Stimulated activated CD8-positive, alpha-beta memory T cell treated with anti-CD3 and anti-CD28 coated beads, Interleukin-4, amount 100 ng/mL, for 1 hour (primary cell): ENCODE data around the gene VIPR2.
"Not testable (repeated sequence)": the region's sequence is repeated elsewhere in the genome, so short reads cannot be mapped to it uniquely, and the experiment has no call there.

Experiments used
- DNase-seq, 2 donors: peaks; one replicate each; pipeline ENCODE4 v3.0.0-alpha.2; 2020; ENCODE audit warnings: low read depth in 2 of 2, low spot score in 1 of 2

Gene VIPR2

GRCh38 chr7:159144758-159145489 lies at the start of gene VIPR2:
Gene VIPR2, minus strand, starts transcription at chr7:159144867. Its CDS starts 96 bp downstream, at chr7:159144771.
- no peak for DNase-seq

DNA sequence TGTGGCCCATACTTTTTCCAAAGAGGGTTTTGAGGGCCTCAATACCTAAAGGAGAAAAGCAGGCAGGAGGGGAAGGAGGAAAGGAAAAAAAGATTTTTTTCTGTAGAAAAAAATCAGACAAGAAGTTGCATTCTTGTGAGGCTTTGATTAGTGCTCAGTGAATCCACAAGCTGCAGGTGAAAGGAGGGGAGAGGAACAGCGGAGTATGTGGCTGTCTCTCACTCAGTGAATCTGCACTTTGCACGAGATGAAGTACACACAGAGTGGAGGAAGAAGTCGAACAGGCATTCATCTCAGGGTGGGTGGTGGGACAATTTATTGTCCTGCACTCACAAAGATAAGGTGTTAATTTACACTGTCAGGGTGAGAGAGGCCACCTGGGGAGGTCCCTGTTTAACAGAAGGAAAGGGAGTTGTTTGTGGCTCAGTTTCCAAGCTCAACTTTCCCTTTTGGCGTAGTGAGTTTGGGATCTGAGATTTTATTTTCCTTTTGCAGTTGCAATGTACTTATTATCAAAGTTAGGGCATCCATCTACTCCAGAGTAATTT lies 49.0 kb upstream of the VIPR2 start:
- DNase-seq, result no peak

DNA sequence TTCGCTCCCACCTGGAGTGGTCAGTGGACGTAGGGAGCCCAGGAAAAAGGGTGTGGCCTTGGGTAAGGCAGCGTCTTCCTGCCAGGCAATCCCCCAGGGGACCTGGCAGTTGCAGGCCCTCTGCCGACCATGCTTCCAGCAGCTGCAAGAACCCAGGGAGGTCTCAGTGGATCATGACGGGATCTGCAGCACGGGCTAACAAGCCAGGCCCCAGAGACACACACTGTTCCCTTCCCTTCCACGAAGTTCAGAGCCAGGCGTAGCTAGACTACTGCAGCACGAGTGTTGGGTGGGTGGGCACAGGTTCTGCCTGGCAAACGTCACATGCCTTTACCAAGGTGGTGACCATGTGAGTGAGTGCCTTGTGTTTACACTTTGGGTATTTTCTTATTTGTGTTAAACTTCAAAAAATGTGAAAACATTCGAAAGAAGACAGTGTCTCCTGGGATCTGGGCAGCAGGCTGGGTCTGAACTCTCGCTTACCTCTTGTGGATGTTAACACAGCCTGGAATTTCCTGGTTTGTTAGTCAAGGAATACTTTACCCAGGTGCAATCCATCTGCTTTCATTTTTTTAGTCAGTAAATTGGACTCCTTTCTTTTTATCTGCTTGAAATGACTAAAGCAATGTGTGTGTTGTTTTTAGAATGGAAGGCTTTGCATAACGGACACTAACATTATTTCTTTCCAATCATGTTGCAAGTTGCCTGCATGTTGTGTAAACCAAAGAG lies 48.2 kb upstream of the VIPR2 start:
- no peak for DNase-seq

GRCh38 chr7:159192013-159192412 lies 47.3 kb upstream of the VIPR2 start:
- DNase-seq, result no peak

DNA sequence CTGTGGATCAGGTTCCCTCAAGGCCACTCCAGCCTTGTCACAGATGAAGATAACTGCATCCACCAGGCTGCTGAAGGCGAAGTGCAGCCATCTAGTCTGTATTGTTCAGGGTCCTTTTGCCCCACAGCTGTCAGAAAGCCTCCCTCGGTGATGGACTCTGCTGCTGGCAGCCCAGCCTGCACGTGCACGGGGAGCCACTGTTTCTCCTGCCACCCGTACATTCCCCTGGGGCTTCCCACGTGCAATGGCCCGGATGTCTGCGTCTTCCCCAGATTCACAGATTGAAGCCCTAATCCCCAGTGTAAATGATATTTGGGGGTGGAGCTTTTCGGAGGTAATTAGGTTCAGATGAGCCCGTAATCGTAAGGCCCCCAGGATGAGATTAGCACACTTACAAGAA lies 46.6 kb upstream of the VIPR2 start:
- no peak for DNase-seq

GRCh38 chr7:159188011-159188410 lies 43.3 kb upstream of the VIPR2 start:
- DNase-seq, result no peak

DNA sequence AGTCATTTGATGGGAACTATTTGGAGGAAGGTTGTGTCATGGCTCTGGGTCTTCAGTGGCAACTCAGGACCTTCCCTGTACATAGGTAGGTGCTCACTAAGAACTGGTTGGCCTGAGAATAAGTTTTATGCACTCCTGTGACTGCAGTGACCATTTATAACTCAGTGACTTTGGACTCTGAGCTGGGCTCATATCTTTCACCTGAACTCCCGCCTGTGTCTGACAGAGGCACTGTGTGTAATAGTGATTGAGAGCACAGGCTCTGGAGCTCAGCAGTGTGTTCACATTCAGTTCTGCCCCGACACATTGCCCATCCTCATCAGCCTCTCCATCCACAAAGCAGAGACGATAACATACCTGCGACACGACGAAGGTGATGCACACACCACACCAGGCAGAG lies 34.6 kb upstream of the VIPR2 start:
- no peak for DNase-seq

DNA sequence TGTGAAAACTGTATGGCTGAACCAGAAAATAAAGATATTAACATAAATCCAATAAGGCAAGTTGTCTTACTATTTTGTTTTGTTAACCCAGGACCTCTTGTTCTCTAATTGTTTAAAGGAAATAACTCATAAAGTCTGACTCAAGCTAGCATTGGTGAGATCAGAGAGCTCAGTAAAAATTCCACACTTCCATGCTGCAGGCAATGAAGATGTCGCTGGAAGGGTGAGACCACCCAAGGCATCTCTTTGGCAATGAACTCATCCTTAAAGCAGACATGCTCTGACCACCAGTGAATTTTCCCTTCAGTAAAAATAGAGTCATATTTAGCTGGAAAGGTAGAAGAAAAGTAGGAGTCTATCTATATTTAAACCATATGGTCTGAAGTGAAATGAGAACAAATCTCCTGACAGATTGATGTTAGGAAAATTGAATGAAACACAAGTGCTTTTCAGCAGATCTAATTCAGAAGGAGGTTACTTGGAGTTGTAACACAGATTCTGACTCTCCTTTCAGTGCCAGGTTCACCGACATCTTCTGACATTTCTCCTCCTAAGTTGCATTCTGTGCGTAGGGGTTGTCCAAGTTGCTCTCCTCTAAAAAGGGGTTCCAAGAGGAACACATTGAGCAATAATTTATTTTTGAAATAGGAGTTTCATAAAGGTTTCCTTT lies 32.8 kb upstream of the VIPR2 start:
- DNase-seq, result no peak

GRCh38 chr7:159175792-159176191 lies 31.1 kb upstream of the VIPR2 start:
- DNase-seq, result no peak

- not testable (repeated sequence) for DNase-seq
Observed at GRCh38 chr7:159175100-159175499, 30.4 kb upstream of the VIPR2 start.

GRCh38 chr7:159172400-159172799 lies 27.7 kb upstream of the VIPR2 start:
- DNase-seq, result no peak

GRCh38 chr7:159169391-159169790 lies 24.7 kb upstream of the VIPR2 start:
- DNase-seq, result no peak

DNA sequence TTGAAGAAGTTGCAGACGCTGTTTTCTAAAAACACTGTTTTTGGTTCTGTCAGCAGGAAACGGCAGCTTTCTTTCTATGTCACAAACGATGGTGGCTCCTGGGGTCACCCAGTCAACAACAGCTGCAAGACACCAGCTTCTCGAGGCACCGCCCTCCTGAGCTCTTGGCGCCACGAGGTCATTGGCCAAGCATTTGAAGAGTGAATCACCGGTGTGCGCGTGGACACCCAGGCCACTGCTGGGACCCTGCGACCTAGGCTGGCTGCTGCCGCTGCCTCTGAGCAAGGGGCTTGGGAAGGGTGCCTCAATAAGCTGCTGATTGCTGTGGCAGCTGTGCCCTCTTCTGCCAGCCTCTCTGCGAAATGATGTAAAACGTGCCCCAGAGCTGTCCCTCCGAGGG lies 22.5 kb upstream of the VIPR2 start:
- DNase-seq, result no peak

DNA sequence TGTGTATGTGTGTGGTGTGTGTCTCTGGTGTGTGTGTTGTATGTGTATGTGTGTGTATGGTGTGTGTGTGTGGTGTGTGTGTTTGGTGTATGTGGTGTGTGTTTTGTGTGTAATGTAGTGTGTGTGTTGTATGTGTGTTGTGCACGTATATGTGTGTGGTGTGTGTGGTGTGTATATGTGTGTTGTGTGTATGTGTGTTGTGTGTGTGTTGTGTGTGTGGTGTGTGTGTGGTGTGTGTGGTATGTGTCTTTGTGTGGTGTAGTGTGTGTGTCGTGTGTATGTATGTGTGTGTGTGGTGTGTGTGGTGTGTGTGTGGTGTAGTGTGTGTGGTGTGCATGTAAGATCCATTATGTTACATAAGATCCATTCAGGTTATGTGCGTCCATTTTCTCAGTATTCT lies 21.9 kb upstream of the VIPR2 start:
- no peak for DNase-seq

DNA sequence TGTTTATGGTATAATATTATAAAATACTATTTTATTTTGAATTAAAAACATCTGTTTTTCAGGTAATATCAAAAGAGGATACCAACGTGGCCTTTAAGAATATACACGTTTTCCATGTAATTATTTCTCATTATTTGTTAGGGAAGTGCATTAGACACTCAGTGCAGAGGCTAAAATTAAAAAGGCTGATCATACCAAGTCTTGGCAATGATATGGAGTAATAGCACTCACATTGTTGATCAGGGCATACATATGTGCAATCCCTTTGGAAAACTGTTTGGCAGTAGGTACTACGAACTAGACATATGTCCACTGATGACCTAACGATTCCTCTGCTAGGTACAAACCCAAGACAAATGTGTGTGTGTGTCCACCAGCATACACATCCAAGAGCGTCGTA lies 20.7 kb upstream of the VIPR2 start:
- no peak for DNase-seq

DNA sequence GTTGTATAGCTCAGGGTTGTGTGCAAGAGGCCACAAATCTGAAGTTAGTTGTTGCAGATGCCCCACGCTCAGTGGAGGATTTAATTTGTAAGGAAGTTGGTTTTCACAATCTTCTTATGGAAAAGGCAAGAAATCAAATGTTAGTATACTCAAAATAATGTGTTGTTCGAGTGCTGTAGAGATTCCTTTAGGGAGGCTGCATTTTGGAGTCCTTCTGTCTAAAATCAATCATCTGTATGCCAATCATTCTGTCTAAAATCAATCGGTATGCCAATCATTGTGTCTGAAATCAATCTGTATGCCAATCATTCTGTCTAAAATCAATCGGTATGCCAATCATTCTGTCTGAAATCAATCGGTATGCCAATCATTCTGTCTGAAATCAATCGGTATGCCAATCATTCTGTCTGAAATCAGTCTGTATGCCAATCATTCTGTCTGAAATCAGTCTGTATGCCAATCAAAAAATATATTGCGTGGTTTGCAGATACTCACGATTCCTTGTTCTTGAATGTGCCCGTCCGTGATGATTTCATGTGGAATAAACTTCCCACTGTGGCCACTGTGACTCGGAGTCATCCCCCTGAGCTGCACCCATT lies 19.1 kb upstream of the VIPR2 start:
- not testable (repeated sequence) for DNase-seq

DNA sequence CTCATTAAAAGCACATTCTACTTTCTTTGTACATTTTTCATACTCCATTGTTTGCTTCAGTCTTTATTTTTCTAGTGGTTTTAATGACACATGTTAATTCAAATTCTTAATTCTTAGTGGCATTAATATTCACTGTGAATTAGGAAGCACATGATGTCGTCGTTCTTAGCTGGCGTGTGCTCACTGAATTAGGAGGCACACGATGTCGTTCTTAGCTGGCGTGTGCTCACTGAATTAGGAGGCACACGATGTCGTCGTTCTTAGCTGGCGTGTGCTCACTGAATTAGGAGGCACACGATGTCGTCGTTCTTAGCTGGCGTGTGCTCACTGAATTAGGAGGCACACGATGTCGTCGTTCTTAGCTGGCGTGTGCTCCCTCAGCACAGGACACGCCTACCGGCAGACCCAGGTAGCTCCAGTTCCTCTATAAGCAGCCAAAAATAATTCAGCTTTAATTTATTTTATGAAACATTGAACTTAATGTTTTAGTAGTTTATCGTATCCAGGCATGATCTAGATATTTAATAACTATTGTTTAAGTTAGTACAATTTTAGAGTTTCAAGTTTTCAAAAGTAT lies 17.5 kb upstream of the VIPR2 start:
- DNase-seq, result not testable (repeated sequence)

- no peak for DNase-seq
Observed at GRCh38 chr7:159160450-159160849, 15.8 kb upstream of the VIPR2 start.

DNA sequence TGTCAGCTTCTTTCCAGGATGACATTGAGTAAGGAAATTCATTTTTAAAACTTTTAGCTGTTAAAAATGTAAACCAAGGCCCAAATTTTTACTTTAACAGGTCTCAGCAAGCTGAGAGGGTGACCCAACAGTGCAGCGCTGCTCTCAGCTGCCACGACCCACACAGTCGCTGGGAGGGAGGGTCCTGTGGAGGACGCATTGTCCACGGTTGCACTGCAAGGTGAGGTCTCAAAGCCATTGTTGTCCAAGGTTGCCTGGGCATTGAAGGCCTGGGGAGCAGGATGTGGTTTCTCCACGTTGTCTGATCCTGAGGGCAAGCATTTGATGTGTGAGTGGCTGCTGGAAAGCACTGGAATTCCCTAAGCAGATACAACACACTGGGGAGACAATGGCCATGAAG lies 15.1 kb upstream of the VIPR2 start:
- no peak for DNase-seq

DNA sequence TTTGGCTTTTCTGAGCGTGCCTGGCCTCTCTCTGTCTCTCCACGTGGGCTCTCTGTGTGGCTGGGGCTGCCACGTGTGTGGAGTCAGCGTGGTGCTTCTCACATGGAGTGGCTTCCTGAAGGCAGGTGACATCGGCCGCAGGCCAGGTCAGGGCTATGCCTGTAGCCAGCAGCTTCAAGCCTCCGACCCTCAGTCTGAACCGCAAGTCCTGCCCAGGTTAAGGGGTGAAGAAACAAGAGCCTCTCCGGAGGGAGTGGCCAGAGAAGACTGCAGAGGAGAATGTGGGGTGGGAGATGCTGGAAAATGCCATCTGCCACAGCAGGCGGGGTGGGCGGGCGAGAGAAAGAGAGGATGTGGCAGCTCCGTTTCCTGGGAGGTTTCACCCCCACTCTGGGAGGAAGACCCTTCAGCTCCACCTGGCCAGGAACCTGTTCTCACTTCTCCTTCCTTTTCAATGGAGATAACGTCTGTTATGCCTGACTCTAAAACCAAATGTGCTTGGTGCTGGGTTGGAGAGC lies 14.3 kb upstream of the VIPR2 start:
- DNase-seq, result no peak
